ENCODE results near the gene PEAR1.

- TF ChIP-seq POLR2AphosphoS5 (IDR thresholded peaks at IDR 0.05; ENCODE audit: borderline replicate concordance, low read depth, low read length) = no peak
- TF ChIP-seq EZH2 (IDR thresholded peaks at IDR 0.05) = no peak
- no peak for TF ChIP-seq FOXP2 (optimal IDR thresholded peaks at IDR 0.05; ENCODE audit: control extremely low read depth, extremely low read length, insufficient read depth)
These were observed 25.2 kb upstream of the PEAR1 start for GRCh38 chr1:156868341-156868740.
